Cardiac fibroblast (primary cell): Measurements from ENCODE around the gene LAMB4.

Experiments
- DNase-seq, 2 donors: peaks; one replicate each; pipeline versions ENCODE4 v3.0.0 to v3.0.0-alpha.2; 2010; ENCODE audit warnings: low read depth in 2 of 2
- H3K4me3 ChIP-seq, 2 donors: replicated peaks in 1 of 2; 1 replicate in 1 of 2; 2 replicates in 1 of 2; pipeline ENCODE4 v1.5.1; 2011; ENCODE audit warnings: low read depth in 2 of 2, low read length in 2 of 2, mild to moderate bottlenecking in 2 of 2, moderate library complexity in 1 of 2
- CTCF ChIP-seq: IDR thresholded peaks from one replicate; pipeline ENCODE4 v1.5.1; 2011; ENCODE audit warnings: low read depth, mild to moderate bottlenecking, low read length, inconsistent platforms

The LAMB4 gene

GRCh38 chr7:108103558-108104298 lies 26.4 kb downstream of the LAMB4 start:
- no peak for TF ChIP-seq CTCF
- peak in 1 of 2 donors; percentile 66 for DNase-seq
- H3K4me3 ChIP-seq, result no peak overlapping the region

- TF ChIP-seq CTCF, result no peak
- no peak for DNase-seq
- no peak overlapping the region for H3K4me3 ChIP-seq
These were observed 27.4 kb downstream of the LAMB4 start for GRCh38 chr7:108102671-108103312.

GRCh38 chr7:108101759-108102158 lies 28.4 kb downstream of the LAMB4 start:
- DNase-seq, result no peak

GRCh38 chr7:108099713-108100112 lies 30.4 kb downstream of the LAMB4 start:
- no peak overlapping the region for H3K4me3 ChIP-seq
- no peak for TF ChIP-seq CTCF
- no peak for DNase-seq

More at GRCh38 chr7:108101759-108102158, 28.4 kb downstream of the LAMB4 start:
- no peak for TF ChIP-seq CTCF
- H3K4me3 ChIP-seq, result no peak overlapping the region

- no peak overlapping the region for H3K4me3 ChIP-seq
- TF ChIP-seq CTCF, result peak; percentile 52
- DNase-seq, result peak in 1 of 2 donors; percentile 60
These were observed 32.5 kb downstream of the LAMB4 start for GRCh38 chr7:108097703-108098102.

GRCh38 chr7:108096996-108097395 lies 33.2 kb downstream of the LAMB4 start:
- DNase-seq, result no peak
- no peak overlapping the region for H3K4me3 ChIP-seq
- no peak for TF ChIP-seq CTCF
